IPS-18c (cell line): ENCODE data around the gene BCAS2.

ENCODE experiments used
- H3K4me3 ChIP-seq: 2 replicates; pipeline ENCODE4 v1.7.0; 2013; ENCODE audit warnings: low read depth, mild to moderate bottlenecking, low read length, moderate library complexity; ENCODE audit not compliant: insufficient read depth
- H3K9me3 ChIP-seq: one replicate; pipeline ENCODE4 v1.6.1; 2013; ENCODE audit warnings: mild to moderate bottlenecking, low read length, moderate library complexity; ENCODE audit not compliant: control insufficient read depth, insufficient read depth

BCAS2 gene

DNA sequence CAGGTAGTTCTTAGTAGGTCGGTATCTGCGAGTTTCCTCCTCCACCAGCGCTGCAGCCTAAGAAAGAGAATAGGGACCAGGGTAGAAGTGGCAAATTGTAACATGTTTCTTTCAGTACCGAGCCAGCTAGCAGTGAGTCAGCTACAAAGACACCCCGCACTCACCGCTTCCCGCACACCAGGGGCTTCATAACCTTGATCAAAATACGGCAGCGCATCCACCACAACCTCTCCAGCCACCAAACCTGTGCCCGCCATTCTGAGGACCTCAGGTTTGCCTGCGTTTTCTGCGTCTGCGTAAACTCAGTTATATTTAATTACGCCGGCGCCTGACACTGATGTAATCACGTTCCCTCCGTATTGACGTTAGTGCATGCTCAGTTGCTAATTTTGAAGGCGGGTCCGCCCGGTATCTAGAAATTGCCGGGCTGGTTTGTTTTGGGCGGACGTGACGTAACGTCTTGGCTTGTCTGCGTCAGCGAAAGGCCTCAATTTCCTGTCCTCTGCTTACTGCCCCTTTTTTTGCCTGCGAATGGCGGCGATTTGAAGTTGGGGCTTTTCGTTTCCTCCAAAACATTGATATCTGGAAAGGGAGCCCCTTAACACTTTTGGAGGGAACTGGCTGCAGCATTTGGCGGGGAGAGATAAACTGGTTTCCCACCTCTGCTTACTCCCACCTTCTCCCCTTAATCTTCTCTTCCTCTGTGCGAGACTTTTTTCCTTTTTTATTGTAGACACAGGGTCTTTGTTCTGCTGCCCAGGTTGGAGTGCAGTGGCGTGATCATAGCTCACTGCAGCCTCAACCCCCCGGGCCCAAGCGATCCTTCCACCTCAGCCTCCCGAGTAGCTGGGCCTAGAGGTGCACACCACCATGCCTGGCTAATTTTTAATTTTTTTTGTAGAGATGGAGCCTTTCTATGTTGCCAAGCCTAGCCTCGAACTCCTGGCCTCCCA, at the start of gene BCAS2:
TSS of gene BCAS2 (minus strand) at position 281 of the 953 bp plus-strand sequence. CDS start at position 257, 24 bp downstream.
- Histone ChIP-seq H3K4me3 (peak within 1 kb of the TSS; percentile 62), H3K9me3 (no peaks in the 10 kb centered on the region)

DNA sequence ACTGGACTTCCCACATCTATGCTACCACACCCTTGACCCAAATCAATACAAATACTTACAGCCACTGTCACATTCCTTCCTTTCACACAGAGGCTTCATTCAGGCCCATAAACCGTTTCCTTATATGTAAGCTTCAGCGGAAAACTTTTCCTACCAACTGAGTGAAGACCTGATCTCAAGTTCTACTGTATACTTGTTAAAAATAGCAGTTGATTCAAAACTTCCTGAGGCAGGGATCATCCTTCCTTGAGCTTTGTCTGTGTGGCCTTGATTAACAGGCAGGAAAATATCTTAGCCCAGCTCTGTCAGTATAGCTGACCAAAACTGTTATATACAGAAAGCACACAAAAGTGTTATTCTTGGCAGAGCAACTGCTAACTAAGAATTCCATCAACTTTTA, 45.7 kb upstream of the BCAS2 start:
- Histone ChIP-seq H3K4me3 (no peak overlapping the region), H3K9me3 (no peaks in the 10 kb centered on the region)

DNA sequence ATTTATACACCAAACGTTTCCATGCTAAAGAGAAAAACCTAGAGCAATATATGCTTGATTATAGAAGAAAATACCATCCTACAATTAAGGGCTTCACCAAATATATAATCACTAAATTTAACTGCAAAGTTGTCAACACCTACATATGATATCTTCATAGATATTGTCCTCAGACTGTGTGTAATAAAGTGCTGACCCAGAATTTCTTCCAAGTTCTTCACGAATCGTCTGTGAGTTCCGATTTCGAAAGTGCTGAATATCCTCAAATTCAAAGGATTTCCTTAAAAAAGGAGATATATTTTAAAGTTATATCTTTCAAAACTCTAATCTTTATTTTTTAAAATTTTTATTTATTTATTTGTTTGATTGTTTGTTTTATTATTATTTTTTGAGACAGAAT, 41.9 kb upstream of the BCAS2 start:
- no peaks in the 10 kb centered on the region for H3K9me3 ChIP-seq
- H3K4me3 ChIP-seq, result no peak overlapping the region

DNA sequence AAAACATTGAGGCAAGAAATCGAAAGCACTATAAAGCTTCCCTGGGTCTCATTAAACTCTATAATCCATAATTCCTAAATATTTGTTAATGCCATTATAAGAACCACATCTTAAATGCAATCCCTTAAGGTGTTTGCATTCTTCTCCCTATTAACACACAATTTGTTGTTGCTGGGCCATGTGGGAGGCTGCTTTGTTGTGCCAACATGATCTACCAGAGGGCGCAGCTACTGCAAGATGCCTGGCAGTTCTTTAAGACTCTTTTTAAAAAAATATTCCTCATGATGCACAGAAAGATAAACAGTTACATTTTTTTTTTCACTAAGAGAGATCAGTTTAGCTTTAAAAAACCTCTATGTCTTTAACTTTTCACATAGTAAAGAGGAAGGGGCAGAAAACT, 39.0 kb upstream of the BCAS2 start:
- Histone ChIP-seq H3K9me3 (no peaks in the 10 kb centered on the region), H3K4me3 (no peak overlapping the region)

DNA sequence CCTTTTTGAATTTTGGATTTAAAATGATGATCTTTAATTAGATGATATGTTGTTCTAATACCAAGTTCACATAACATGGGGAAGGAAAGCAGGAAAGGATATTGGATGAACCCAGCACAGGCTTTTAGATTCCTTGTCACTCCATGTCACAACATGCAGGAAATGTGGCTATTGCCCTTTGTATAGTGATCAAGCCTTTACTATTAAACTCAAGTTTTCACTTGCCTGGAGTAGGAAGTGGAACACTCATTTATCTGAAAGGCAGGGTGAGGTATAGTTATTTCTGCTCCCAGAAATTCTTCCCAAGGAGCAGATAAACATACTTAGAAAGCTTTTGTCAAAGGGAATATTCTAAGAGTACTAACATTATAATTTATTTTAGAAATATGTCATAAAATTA, 37.2 kb upstream of the BCAS2 start:
- Histone ChIP-seq H3K9me3 (no peaks in the 10 kb centered on the region), H3K4me3 (no peak overlapping the region)

DNA sequence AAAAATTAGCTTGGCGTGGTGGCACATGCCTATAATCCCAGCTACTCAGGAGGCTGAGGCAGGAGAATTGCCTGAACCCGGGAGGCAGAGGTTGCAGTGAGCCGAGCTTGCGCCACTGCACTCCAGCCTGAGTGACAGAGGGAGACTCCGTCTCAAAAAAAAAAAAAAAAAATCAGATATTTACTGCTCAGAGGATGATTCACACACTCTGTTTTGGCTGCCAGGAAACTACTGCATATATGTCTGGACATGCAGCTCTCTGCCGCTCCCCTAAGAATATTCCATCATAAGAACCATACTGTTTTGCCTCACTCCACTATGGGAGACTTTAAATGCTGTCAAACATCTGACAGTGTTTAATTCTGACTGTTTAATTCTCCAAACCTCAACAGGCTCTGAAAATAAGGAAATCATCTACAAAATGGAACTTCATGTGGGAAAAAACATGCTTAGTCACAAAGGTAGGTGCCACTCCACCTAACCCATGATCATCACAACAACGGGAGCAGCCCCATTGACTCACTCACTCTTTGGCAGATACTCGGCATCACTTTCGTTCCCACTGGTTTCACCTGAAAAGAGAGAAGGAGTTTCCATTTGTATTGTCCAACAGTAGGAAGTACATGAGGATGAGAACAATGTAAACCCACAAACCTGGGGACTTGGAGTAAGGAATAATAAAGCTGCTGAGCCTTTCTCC, 29.3 kb upstream of the BCAS2 start:
- no peaks in the 10 kb centered on the region for H3K9me3 ChIP-seq
- H3K4me3 ChIP-seq, result no peak overlapping the region

DNA sequence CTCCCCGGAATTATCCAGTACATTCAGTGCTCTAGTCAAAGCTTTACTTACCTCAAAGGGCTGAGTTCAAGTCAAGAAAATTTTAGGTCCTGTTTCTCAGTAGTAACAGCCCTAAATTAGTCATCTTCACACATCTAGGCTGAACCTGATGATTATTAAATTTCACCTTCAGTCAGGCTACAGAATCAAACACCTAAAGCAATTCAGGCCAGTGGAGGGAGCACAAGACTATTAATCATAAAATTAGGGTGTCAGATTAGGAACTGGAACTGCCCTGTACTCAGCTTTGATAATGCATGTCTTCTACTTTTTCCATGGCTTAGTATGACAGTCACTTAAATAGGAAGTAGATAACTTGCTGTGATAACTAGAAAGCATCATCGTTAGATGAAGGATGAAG, 28.4 kb upstream of the BCAS2 start:
- Histone ChIP-seq H3K4me3 (no peak overlapping the region), H3K9me3 (no peaks in the 10 kb centered on the region)

DNA sequence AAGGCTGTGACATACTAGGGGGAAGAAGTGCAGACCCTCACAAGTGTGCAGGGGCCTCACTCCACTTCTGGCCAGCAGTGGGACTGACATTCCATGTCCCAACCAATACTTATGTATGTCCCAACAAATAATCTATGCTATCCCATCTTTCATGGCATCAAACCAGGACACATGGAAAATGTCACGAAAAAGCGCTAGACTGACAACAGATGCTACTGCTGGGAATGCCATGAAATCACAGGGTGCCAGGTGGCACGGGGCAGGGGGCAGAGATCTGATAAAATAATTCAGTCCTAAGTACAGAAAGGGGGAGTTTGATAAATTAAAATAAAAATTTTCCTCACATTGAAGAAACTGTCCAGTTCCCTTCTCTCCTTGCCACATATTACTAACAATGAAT, 27.6 kb upstream of the BCAS2 start:
- Histone ChIP-seq H3K9me3 (no peaks in the 10 kb centered on the region), H3K4me3 (no peak overlapping the region)

DNA sequence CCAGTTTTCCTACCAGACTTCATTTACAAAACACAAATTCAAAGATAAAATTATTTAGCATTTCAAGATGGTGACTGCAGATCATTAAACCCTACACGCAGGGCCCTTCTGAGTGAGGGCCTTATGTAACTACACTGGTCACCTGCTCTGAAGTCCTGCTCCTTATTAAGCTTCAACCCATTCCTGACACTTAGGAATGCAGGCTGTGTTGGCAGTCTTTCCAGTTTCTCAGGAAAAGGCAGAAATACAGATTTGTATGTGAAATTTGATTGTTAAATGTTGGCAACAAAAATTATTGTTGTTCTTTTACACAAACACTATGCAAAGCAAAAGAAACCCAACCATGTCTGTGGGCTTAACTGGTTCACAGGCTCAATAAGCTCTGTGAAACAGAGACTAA, 25.8 kb upstream of the BCAS2 start:
- no peaks in the 10 kb centered on the region for H3K9me3 ChIP-seq

DNA sequence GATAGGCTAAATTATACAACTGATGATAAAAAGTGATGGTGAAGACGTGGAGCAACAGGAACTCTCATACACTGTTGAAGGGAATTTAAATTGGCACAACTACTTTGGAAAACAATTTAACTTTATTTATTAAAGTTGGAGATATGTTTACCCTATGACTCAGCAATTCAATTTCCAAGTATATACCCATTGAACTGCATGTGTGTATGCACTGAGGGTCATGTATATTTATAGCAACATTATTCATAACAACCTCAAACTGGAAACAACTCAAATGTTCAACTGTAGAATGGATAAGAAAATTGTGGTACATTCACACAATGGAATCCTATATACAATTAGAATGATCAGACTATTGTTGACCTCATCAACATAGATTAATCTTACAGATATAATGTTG, 16.5 kb upstream of the BCAS2 start:
- Histone ChIP-seq H3K4me3 (no peak overlapping the region), H3K9me3 (no peaks in the 10 kb centered on the region)

More for the DNA sequence above, 25.8 kb upstream of the BCAS2 start:
- H3K4me3 ChIP-seq, result no peak overlapping the region

DNA sequence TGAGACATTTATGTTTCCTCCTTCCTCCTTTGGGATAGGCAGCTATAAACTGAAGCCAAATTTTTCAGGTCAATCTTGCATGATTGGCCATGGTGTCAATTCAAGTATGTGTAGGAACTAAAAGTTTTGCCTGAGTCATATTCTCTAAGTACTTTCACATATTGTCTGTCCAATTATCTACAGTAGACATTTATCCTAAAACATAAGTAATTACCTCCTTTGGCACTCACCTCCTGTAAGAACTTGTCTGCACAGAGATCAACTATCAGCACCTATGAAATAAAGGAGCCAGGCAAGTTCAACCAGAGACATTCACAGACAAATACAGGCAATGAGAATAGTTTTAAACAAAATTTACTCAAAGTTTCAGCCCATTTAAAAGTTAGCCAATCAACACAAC, 14.2 kb upstream of the BCAS2 start:
- H3K4me3 ChIP-seq, result no peak overlapping the region
- no peaks in the 10 kb centered on the region for H3K9me3 ChIP-seq

DNA sequence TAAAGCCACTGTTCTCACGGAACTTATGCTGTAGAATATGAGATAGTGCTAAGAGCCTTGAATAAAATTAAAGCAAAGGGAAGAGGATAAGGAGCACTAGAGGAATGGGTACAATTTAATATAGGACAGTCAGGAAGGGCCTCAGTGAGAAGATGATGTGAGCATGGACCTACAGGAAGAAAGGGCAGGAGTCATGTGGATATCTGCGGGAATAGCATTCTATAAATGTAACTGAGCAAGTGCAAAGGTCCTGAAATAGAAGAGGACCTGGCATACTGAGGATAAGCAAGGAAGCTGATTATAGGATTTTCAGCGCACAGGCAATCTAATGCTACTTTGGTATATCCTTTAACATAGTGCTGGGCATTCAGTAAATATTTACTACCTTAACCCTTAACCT, 12.6 kb upstream of the BCAS2 start:
- no peaks in the 10 kb centered on the region for H3K9me3 ChIP-seq
- H3K4me3 ChIP-seq, result no peak overlapping the region

DNA sequence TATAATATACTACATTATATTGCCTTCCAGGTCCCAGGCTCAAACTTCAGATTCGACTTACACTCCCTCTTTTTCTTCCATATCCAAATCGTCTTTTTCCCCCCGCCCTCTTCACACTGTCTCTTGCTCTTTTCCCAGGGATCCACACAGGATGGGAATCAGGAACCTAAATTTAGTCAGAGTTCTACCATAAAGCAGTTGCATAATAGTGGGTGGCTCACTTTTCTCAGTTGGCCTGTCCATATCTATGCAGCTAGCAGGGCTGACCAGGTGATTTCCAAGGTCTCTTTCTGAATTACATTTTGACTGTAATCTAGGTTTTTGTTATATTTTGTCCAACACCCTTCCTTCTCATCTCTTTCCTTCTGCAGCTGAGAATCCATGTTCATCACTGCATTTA, 7.7 kb upstream of the BCAS2 start:
- Histone ChIP-seq H3K4me3 (no peak overlapping the region), H3K9me3 (no peaks in the 10 kb centered on the region)

DNA sequence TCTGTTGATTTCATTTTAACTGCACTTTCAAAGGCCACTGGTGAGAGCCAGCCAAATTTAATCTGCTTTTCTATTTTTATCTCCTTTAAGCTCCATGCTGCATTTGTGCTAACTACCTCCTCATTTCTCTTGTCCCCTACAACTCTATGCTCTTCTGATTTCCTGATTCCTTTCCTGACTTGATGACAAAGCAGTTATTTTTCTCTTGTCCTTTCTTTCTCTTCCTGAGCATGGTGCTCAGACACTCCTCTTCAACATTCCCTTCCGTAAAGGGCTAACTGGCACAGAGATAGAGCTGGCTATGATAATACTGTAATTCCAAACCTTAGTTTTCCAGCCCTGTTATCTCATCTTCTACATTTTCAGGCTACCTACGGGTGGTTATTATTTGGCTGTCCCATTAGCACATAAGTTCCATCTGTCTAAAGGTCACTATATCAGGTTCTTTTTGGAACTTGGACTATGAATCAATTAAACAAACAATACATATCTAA, 6.8 kb upstream of the BCAS2 start:
- no peaks in the 10 kb centered on the region for H3K9me3 ChIP-seq
- H3K4me3 ChIP-seq, result no peak overlapping the region

DNA sequence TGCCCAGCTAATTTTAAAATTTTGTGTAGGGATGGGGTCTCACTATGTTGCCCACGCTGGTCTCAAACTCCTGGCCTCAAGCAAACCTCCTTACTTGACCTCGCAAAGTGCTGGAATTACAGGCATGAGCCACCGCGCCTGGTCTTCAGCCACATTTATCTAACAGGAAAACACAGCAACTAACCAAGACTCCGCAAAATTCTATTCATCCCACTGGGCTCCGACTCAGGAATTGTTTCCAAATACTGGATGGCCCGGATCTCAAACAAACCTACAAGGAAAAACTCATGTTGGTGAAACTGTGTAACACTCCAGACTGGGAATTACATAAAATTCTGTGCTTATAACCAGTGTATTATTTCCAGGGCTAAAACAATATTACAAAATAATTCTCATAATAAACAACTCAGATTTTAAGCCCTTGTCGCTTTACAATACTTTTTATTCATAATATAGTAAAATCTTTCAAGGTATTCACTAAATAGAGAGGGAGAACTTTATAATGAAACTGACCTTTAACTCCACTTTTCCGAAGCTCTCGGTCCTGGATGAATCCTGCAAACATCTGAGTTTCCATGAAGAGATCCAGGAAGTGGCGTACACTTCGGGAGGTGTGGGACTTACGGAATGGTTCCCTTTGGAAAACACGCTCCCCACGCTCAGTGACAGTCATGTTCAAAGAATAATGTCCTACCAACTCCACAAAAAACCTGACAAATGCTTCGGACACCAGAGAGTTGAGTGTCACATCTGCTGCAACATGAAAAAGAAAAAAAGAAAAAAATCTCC, 6.0 kb upstream of the BCAS2 start:
- H3K4me3 ChIP-seq, result no peak overlapping the region
- no peaks in the 10 kb centered on the region for H3K9me3 ChIP-seq

DNA sequence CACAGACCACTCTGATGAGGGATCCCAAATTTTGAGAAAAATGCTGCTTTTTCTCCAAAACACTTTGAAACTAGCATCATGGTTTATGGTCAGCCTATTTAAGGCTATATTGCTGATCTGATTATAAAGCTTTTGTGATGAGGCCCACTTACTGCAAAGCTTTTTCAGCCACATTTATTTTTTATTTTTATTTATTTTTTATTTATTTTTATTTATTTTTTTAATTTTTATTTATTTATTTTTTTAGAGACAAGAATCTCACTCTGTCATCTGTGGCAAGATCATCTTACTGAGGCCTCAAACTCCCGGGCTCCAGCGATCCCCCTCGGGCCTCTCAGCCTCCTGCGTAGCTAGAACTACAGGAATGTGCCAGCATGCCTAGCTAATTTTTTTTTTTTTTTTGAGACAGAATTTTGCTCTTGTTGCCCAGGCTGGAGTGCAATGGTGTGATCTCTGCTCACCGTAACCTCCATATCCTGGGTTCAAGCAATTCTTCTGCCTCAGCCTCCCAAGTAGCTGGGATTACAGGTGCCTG, 5.2 kb upstream of the BCAS2 start:
- no peak overlapping the region for H3K4me3 ChIP-seq
- H3K9me3 ChIP-seq, result no peaks in the 10 kb centered on the region

DNA sequence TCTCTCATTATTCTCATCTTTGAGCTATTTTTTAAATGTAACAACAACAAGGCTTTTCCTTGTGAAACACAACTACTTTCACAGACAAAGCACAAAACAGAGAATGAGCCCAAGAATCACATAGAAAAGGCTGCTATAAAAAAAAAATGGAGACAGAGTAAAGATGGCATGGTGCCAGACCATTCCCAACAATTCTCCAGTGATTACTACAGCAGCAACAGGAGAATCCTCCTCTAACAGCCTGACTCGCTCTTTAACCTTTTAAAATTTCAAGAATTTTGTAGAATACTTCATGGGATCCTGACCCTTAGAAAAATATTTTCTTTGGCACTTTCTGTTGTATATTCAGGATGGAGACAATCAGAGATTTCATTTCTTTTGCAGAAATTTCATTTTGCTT, 3.8 kb upstream of the BCAS2 start:
- Histone ChIP-seq H3K4me3 (no peak overlapping the region), H3K9me3 (no peaks in the 10 kb centered on the region)
